HUDEP-2 (cell line): Measurements from ENCODE around the gene LENG1.
A peak's percentile ranks its signal among the peaks of the same experiment; 100 is the strongest.
"Not testable (repeated sequence)": the region's sequence is repeated elsewhere in the genome, so short reads cannot be mapped to it uniquely, and the experiment has no call there.

ENCODE experiments used
- DNase-seq, 76 experiments: peaks; one replicate each; lab custom pipeline; 2025; ENCODE audit not compliant: unreplicated experiment in 76 of 76; lab: John Stamatoyannopoulos, UW

LENG1 gene

DNA sequence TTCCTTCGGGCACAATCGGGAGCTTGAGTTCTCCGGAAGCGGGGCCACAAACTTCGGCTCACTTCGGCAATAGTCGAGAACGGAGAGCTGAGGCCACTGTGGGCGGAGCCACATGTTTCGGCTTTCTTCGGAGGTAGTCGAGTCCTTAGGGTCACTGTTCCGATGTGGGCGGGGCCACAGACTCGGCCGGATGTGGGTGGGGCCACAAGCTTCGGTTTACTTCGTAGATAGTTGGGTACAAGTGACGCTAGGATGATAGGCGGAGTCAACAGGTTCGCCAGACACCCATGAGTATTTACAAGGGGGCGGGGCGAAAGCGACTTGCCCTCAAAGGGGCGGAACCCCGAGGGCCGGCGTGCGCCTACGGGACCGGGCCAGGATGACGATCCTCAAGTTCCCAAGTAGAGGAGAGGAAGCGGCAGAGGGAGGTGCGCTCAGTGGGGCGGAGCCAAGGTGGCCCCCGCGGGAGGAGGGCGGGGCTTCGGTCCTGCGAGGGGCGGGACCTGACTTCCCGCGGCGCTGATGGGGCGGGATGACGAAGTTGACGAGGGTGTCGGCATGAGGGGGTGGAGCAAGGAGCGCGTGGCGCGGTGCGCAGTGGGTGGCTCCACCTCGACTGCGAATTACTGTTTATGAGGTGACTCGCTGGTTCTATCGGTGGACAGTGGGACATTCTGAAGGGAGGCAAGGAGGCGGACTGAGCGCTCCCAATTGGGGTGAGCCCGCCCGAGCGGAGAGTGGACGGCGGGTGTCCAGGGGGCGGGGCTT lies 30.4 kb upstream of the LENG1 start:
- DNase-seq = peak; percentile 99 to 100 (median 100)

DNA sequence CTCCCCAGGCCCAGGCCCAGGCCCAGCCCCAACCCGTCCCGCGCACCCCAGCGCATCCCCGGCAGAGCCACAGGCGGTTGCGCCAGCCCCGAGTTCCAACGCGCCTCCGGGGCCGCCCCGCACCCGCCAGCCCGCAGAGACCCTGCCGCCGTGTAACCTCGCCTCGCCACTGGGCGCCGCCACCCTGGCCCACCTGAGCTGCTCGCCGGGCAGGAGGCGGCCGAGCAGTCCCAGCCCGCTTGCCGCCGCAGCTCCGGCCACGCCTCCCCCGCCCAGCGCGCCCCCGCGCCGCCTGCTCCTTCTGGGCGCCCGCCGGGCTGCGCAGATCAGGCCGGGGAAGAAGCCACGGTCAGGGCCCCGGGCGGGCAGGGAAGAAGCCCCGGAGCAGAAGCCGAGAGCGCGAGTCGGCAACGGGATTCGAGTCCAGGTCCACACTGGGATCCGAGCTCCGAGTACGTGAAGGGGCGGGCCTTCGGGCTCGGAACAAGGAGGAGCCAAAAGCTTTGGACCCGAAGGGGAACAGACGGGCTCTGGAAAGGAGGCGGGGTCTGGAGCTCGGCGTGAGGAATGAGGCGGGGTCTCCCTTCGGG lies 29.7 kb upstream of the LENG1 start, which contains the start of gene MBOAT7:
Gene MBOAT7, minus strand, starts transcription at position 436 of the 590 bp plus-strand sequence. CDS start 1,072 bp downstream, outside the sequence.
- peak in 6 of 76 experiments; percentile 65 to 99 (median 82) for DNase-seq

DNA sequence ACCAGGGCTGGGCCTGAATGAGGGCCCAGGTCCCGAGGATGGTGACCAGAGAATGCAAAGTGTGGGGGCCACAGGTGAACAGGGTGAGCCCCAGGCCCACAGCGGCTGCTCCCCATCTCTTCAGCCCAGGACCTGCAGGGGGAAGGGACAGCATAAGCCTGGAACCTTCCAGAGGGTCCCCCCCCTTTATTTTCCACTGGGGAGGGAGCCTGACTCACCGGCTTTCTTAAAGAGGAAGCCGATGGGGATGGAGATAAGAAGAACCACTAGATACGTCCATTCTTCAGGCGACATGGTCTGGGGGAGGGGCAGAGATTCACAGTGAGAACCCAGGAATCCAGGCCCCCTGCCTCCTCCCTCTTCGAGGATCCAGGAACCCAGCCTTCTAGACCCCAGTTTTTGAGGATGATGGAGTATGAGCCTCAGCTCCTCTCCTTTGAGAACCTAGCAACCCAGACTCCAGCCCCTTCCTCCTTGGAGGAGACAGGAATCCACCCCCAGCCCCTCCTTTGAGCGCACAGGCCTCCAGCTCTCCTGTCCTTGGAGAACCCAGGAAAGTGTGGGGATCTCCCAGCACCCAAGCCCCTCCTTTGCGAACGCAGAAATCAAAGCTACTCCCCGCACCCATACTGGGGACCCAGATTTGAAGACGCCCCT lies 28.8 kb upstream of the LENG1 start:
- DNase-seq = peak in 68 of 76 experiments; percentile 16 to 91 (median 67)

DNA sequence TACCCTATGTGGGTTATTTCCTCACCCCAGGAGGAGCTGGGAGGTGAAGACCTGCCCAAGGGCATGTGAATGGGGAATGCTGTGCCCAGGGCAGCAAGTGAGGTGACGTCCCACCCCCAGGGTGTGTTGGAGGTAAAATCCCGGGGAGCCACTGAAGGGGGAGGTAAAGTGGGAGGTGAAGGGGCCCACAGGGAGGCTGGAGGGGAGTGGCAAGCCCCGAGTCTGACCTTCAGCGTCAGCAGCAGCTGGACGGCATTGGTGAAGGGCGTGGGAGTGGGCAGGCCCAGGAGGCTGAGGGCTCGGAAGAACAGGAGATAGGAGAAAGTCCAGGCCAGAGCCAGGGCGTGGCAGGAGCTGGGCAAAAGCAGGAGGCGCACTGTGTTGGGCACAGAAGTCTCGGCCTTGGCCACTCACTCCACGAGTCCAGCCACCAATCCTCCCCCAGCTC lies 27.4 kb upstream of the LENG1 start:
- DNase-seq = peak in 35 of 76 experiments; percentile 13 to 69 (median 34)

DNA sequence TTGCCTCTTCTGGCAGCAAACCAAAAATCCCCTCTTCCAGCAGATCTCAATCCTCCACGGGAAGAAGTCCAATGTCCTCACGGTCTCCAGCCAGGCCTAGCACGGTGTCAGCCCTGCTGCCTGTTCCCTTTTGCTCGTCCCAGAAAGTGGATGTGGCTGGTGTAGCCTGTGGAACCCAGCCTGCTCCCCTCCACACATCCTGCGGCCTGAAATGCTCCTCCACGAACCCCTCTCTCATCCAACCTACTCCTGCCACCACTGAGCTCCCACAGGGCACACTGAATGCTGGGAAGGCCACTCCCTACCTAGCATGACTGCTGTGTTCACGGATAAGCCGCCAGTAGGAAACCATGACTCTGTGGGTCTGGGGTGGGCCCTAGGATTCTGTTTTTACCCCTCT lies 26.8 kb upstream of the LENG1 start:
- DNase-seq = no peak

DNA sequence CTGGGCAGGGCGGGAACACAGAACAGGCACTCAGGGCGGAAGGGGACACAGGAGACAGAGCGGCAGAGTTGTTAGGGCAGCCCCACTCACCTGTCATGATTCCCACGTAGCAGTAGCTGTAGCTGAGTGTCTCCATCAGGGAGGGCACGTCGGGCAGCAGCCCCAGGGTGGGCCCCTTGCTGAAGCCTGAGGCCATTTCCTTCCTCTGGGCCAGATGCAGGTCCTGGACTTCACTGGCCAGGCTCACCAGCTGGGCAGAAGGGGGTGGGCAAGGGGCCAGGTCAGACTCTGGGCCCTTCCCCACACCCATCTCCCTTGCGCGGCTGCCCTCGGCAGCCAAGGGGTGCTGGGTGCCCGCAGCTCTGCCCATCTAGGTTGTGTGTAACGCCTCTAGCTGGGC lies 23.9 kb upstream of the LENG1 start:
- no peak for DNase-seq

DNA sequence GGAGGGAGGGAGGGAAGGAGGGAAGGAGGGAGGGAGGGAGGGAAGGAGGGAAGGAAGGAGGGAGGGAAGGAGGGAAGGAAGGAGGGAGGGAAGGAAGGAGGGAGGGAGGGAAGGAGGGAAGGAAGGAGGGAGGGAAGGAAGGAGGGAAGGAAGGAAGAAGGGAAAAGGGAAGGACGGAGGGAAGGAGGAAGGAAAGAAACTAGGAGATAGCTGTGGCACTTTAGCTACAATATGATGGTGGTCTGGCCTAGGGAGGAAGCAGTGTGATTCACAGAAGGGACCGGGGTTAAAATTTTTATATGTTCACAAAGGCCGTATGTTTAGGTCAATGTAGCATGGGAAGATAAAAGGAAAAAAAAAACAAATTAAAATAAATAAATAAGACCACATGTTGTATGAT lies 22.4 kb upstream of the LENG1 start:
- not testable (repeated sequence) for DNase-seq

DNA sequence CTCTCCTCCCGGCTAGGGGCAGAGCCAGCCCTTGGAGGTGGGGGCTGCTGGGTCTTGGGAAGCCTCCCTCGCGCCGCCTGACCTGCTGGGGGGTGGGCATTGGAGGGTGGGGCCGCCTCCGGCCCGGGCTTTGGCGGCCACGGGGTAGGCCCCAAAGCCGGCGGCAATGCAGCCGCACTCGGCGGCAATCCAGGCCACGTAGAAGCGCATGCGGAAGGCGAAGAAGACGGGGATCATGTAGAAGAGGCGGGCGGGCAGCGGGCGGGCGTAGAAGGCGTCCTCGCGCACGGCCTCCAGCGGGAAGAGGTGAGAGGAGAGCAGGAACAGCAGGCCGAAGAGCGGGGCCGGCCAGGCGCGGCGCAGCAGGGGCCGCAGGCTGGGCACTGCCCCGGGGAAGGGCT lies 21.2 kb upstream of the LENG1 start:
- DNase-seq = no peak

DNA sequence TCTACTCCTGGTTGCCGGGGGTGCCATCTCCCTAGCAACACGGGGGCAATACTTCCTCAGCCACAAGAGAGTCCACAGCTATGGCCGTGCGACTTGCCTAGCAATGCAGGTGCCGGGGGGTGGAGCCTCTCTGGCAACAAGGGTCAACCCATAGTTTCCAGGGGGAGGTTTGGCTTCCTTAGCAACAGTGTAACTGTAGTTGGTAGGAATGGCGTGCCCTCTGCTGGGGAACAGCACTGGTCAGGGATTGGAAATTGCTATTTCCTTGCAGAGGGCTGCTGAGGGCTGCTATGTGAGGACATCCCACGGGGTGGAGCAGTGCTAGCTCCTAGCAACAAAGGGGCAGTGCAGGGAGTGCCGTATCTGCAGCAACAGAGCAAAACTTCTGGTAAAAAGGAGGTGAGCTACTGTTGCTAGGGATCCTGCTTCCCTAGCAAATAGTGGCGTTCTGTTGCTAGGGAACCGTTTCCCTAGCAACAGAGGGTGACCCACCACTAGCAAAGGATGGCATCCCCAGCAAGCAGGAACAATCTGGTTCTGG lies 20.5 kb upstream of the LENG1 start:
- peak in 39 of 76 experiments; percentile 14 to 69 (median 34) for DNase-seq

DNA sequence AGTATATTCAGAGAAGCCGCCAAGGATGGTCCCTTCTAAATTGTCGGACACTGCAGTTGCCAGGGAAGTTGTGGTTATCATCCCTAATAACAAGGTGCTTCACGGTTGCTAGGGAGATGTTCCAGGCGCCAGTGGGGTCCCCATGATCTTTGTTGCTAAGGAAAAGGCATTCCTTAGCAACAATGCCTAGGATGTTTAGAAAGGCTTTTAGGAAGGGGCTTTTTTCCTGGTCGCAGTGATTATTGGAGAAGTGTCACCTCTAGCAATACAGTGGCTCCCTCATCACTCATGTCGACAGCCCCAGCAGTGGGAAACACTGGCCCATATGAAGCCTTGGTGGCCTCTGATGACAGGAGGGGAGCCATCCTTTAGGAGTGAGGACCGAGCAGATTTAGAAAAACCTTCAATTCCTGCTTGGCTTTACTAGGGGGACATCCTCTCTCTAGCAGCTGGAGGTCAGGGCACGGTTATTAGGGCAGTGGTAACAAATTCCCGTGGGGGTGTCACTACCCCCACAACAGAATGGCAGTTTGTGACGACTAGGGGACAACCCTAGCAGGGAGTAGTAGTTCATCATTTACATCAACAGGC lies 19.8 kb upstream of the LENG1 start:
- DNase-seq = no peak

DNA sequence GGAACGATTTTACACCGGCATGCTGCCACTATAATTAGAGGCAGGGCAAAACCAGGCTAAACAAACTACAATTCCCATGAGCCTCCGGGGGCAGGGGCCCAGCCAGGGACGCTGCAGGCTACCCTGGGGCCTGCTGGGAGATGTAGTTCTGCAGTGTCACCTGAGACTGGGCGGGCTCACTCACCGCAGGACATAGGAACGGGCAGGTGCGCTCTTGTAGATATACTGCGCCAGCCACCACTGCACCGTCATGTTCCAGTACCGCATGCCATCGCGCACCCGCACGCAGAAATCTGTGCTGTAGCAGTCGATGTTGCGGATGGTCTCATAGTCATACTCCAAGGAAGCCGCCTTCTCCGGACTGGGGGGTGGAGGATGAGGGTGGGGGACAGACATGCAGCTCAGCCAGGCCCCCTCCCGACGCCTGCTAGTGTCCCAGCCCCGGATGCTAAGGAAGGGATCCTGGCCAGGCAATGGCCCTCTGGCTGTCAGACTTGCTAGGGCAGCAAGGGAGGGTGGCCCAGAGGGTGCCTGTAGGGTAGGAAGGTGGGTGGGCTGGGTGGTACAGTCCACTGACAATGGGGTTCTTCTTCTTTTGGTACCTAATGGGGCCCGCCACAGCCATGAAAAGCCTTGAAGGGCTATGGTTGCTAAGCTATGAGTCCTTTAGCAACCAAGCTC lies 19.2 kb upstream of the LENG1 start:
- peak in 23 of 76 experiments; percentile 14 to 47 (median 24) for DNase-seq

DNA sequence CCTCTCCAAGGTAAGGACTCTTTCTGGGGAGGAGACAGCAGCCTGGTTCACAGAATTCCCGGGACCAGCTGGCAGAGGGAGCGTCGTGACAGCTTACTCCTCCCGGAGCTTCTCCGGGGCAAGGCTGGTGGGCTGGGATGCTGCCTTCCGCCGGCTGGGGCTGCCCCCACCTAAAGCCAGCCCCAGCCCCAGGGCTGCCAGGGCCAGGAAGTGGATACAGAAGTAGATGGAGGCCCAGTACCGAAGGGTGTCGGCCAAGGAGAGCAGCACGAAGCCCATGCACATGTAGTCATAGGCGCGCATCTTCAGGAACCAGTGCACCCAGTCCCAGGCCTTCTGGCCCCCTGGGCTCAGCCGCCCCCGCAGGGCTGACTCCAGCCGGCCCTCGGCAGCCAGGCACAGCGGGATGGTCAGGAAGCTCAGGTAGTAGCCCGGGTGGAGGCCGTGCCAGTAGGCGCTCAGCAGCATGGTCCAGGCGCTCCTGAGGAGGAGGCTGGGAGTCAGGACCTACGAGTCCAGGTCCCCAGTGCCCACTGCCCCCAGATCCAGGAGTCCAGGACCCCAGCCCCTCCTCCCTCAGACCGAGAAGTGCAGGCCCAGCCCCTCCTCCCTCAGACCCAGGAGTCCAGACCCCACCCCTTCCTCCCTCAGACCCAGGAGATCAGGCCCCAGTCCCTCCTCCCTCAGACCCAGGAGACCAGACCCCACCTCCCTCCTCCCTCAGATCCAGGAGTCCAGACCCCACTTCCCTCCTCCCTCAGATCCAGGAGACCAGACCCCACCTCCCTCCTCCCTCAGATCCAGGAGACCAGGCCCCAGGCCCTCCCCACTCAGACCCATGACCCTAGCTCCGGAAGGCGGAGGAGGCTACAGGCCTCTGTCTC lies 14.7 kb upstream of the LENG1 start:
- no peak for DNase-seq

DNA sequence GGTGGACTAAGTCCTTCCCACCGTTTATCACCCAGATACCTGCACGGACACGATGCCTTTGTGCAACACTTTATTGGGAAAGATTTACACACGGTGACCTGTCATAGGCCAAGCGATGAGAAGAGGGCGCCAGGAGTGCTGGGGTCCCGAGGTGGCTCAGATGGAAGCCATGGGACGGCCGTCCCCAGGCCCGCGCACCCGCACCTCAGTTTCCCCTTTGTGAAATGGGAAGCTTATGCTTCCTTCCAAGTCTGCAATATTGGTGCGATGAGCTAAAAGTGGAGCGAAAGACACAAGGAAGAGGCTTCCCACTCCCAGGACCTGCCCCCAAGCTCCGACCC lies 13.8 kb upstream of the LENG1 start:
- no peak for DNase-seq

DNA sequence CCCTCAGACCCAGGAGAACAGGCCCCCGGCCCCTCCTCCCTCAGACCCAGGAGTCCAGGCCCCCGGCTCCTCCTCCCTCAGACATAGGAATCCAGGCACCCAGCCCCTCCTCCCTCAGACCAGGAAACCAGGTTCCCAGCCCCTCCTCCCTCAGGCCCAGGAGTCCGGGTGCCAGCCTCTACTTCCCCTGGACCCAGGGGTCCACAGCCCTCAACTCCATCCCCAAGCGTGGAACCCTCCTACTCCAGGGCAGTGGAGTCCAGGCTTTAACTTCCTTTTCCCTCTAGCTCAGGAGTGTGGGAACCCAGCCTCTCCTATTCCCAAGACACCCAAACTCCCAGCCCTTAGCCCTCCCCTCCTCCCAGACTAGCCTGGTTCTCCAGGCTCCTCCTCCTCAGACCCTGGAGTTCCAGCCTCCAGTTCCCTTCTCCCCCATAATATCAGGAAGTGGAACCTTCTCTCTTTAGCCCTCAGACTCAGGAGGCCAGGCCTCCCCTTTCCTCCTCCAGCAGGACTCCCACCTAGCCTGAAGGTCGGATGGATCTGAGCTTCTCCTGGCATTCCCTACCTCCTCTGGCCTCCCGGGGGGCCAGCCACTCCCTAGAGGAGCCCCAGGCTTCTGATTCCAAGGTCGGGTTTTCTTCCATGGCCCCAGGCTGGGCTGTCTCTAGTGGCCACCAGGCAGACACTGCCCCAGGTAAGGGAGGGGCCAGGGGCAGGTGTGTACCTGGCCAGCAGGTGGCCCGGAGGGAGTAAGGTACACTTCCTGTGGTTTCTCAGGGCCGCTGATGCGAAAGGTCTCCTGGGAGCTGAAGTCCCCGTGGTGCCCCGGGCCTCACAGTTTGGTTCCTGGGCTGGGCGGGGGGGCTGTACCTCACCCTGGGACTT lies 13.2 kb upstream of the LENG1 start, which contains the start of gene TMC4:
Gene TMC4, minus strand, starts transcription at position 690 of the 888 bp plus-strand sequence. Its CDS starts 43 bp downstream, at position 647.
- DNase-seq = no peak

DNA sequence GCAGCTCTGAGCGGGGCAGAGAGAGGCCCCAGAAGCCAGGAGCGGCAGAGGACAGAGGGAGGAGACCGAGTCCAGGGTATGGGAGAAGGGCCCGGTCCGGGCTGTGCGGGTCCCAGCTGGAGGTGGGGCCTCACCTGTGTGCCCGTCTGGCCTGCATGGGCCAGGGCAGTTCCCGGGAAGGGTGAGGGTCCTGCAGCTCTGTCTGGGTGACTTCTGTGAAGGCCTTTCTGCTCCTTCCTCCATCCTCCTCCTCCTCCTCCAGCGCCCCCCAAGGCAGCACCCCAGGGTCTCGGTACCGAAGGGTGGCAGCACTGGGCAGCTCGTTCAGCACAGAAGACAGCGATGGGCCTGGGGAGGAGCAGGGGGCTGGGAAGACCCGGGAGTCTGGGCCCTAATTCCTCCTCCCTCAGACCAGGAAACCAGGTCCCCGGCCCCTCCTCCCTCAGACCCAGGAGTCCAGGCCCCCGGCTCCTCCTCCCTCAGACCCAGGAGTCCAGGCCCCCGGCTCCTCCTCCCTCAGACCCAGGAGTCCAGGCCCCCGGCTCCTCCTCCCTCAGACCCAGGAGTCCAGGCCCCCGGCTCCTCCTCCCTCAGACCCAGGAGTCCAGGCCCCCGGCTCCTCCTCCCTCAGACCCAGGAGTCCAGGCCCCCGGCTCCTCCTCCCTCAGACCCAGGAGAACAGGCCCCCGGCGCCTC lies 12.4 kb upstream of the LENG1 start:
- DNase-seq = not testable (repeated sequence)

DNA sequence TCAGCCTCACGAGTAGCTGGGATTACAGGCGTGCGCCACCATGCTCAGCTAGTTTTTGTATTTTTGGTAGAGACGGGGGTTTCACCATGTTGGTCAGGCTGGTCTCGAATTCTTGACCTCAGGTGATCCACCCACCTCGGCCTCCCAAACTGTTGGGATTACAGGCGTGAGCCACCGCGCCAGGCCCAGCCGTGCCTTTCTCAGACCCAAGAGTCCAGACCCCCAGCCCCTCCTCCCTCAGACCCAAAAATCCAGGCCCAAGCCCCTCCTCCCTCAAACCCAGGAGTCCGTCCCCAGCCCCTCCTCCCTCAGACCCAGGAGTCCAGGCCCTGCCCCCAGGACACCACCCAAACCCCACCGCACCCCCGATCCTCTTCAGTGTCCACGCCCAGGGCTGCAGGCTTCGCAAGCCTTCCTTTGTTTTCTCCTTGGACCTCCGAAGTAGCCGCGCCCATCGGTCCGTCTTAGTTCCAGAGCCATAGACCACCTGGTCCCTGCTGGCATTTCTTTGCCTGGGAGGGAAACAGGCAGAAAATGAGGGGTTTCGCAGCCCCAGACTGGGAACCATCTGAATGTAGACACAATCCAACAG lies 9.7 kb upstream of the LENG1 start:
- no peak for DNase-seq

DNA sequence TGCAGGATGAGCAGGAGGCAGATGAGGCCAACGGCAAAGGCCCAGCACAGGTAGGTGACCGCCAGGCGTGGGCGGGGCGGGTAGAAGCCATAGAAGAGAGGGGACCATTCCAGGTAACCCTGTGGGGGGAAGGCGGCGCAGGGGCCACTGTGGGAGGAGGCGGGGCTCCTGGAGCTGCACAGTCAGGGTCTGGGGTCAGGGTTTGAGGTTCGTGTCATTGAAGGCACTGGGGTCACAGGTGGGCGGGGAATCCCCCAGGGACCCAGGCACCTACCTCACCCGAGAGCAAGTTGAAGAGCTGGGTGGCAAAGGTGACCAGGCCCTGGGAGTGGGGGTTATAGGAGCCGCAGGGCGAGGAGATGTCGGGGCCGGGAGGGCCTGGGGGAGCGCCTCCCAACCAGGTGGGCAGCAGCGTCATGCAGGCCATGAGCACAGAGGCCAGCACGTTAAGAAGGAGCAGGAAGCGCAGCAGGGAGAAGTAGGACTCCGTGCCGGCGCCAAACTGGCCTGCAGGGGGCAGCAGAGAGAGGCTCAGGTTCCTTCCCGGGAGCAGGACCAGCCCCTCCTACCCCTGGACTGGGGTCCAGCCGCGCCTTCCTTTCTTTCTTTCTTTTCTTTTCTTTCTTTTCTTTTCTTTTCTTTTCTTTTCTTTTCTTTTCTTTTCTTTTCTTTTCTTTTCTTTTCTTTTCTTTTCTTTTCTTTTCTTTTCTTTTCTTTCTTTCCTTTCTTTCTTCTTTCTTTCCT lies 8.8 kb upstream of the LENG1 start:
- DNase-seq = peak in 73 of 76 experiments; percentile 28 to 96 (median 84)
